ENCODE measurements around the gene NDC1. TPM values are rescaled to one million over a fixed set of nuclear protein-coding genes. Genes with fewer than 3 reads are reported as not detected.

Gene NDC1
- total and polyA plus RNA-seq, 11 donors = 1.6 to 9.4 (median 6.5) TPM

DNA sequence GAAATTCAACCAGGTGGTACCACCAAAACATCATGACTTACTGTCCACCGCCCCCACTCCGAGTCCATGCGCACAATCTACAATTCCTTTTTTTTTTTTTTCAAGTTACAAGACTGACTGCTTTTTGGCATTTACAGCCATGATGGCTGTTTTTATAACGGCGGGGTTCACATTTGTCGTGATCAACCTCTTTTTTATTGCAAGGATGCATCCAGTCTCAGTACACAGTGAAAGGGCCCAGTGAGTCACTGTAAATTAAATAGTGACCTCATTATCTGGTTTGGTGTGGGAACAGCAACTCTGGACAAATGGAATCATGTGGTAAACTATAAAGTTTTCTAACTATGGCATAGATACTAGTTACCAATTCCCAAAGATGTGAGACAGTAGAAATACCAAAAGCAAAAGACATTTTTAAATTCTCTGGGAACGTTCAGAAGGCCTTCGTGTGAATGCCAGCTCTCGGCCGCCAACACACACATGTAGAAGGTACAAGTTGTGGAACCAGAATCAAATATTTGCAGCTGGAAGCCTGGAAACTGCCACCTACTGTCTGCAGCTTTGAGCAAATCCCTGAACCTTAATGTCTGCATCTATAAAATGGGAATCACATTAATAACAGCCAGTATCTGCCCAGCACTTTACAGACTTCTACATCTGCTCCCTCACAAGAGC lies 104.0 kb downstream of the NDC1 start:
- H3K27ac ChIP-seq = peak overlapping the region in 1 of 12 donors; percentile 3
- H3K9me3 ChIP-seq = no peaks in the 10 kb centered on the region
- no peak for TF ChIP-seq POLR2A (IDR thresholded peaks at IDR 0.05)
- TF ChIP-seq, protein P1, sequence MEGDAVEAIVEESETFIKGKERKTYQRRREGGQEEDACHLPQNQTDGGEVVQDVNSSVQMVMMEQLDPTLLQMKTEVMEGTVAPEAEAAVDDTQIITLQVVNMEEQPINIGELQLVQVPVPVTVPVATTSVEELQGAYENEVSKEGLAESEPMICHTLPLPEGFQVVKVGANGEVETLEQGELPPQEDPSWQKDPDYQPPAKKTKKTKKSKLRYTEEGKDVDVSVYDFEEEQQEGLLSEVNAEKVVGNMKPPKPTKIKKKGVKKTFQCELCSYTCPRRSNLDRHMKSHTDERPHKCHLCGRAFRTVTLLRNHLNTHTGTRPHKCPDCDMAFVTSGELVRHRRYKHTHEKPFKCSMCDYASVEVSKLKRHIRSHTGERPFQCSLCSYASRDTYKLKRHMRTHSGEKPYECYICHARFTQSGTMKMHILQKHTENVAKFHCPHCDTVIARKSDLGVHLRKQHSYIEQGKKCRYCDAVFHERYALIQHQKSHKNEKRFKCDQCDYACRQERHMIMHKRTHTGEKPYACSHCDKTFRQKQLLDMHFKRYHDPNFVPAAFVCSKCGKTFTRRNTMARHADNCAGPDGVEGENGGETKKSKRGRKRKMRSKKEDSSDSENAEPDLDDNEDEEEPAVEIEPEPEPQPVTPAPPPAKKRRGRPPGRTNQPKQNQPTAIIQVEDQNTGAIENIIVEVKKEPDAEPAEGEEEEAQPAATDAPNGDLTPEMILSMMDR (IDR thresholded peaks at IDR 0.05) = no peak
- peaks cover 9 to 49% (median 15%) of the 10 kb centered on the region in 9 donors for H3K27me3 ChIP-seq
- intact Hi-C loops (cut with DNase I) = no loop called here
- DNase-seq = no peak
- H3K4me3 ChIP-seq = peak overlapping the region in 1 of 12 donors; percentile 14
- no peak for ATAC-seq
- peaks cover 0 to 19% (median 12%) of the 10 kb centered on the region in 12 donors for H3K4me1 ChIP-seq
- no peaks in the 10 kb centered on the region for H3K36me3 ChIP-seq
- 91 to 93% (median 92%) methylated on average over 10 of the region's 10 CpGs for WGBS, 4 donors

DNA sequence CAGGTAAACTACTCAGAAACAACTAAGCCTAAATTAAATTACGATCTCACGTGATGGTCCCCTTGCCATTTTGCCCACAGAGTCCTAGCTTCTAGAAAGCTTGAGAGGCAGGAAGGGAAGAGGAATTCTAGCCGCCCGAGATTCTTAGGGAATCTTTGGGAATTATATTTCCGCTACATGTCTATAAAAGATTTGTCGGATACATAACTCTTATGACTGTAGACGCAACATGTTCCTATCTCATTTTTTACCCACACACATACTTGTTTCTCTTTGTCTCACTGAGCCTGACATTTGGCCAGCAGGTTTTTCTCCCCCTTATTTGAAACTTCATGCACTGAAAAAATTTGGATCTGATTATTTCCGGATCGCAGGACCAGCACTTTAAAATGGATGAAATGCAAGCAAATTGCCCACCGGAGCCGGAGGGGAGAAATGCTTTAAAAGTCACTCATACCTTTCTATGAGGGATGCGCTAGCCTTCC lies 104.6 kb downstream of the NDC1 start:
- DNase-seq (no peak), ATAC-seq (no peak)
- TF ChIP-seq, protein P1 (IDR thresholded peaks at IDR 0.05) = no peak
- TF ChIP-seq POLR2A (IDR thresholded peaks at IDR 0.05) = no peak
- Histone ChIP-seq H3K27me3 (peaks cover 7 to 43% (median 11%) of the 10 kb centered on the region in 9 donors), H3K36me3 (no peaks in the 10 kb centered on the region), H3K27ac (no peak overlapping the region), H3K4me3 (no peak overlapping the region), H3K4me1 (peaks cover 0 to 16% (median 9%) of the 10 kb centered on the region in 12 donors), H3K9me3 (no peaks in the 10 kb centered on the region)
- intact Hi-C loops (cut with DNase I) = no loop called here
- WGBS, 4 donors = 93 to 95% (median 94%) methylated on average over 12 of the region's 12 CpGs

DNA sequence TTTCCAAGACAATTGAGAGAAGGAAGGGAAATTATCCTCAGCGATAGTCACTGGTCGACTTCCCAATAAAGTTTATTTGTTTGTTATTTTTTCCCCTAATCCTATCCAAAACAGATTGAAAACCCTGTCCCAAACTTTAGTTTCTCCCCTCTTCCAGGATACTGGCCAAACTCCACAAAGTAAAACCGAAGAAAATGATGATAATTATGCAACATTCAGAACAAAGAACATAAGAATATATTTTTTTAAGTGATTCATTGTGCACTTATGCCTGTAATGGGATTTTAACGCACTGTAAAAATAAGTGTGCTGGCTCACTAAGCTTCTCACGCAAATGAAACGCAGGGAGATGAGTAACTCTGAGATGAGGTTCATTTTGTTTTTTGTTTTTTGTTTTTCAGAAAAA lies 105.2 kb downstream of the NDC1 start:
- WGBS, 4 donors = 62 to 72% (median 65%) methylated on average over 6 of the region's 6 CpGs
- Histone ChIP-seq H3K4me3 (no peak overlapping the region), H3K27ac (no peak overlapping the region), H3K36me3 (no peaks in the 10 kb centered on the region), H3K27me3 (peaks cover 1 to 38% (median 6%) of the 10 kb centered on the region in 9 donors), H3K9me3 (no peaks in the 10 kb centered on the region), H3K4me1 (peaks cover 0 to 10% (median 3%) of the 10 kb centered on the region in 12 donors)
- ATAC-seq (no peak), DNase-seq (no peak)
- TF ChIP-seq, protein P1 (IDR thresholded peaks at IDR 0.05) = no peak
- no peak for TF ChIP-seq POLR2A (IDR thresholded peaks at IDR 0.05)
- intact Hi-C loops (cut with DNase I) = no loop called here

DNA sequence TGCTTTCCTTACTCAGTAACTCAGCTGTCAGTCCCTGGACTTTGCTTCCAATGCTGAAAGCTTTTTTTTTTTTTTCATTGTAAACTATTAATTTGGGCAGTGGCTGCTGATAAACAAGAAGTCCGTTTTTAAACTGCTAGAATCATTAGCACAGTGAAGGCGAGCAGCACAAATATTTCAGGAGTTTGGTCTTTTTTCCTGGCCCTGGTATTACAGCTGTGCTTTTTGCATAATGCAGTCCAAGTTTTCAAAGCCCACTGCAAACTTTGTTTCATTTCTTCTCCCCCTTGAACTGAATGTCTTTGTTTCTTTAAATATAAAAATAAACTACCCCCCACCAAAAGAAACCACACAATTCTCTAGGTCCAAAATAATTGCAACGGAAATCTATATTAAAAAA lies 105.7 kb downstream of the NDC1 start:
- peak overlapping the region in 1 of 12 donors; percentile 47 for H3K27ac ChIP-seq
- no peak for TF ChIP-seq POLR2A (IDR thresholded peaks at IDR 0.05)
- TF ChIP-seq, protein P1 (IDR thresholded peaks at IDR 0.05) = no peak
- H3K9me3 ChIP-seq = no peaks in the 10 kb centered on the region
- ATAC-seq (no peak), DNase-seq (no peak)
- peaks cover 0 to 33% (median 2%) of the 10 kb centered on the region in 9 donors for H3K27me3 ChIP-seq
- WGBS, 4 donors = 48 to 59% (median 52%) methylated on average over 3 of the region's 3 CpGs
- intact Hi-C loops (cut with DNase I) = no loop called here
- H3K4me3 ChIP-seq = peak overlapping the region in 1 of 12 donors; percentile 12
- H3K4me1 ChIP-seq = peaks cover 0 to 5% (median 0%) of the 10 kb centered on the region in 12 donors
- no peaks in the 10 kb centered on the region for H3K36me3 ChIP-seq

Measured in heart left ventricle (tissue), 16 donors.